Loucy (cell line): ENCODE measurements around the gene MAST4.

ENCODE experiments used
- H2AFZ ChIP-seq: fragments of 200-600 bp; sonication (generic); 2 replicates; pipeline ENCODE4 v1.6.0; 2016; ENCODE audit warnings: antibody characterized with exemption, mild to moderate bottlenecking, low read length, moderate library complexity
- H3F3A ChIP-seq: fragments of 200-600 bp; 2 replicates; pipeline ENCODE4 v1.6.0; 2016; ENCODE audit warnings: antibody characterized with exemption, low read depth, mild to moderate bottlenecking
- H3K27me3 ChIP-seq: fragments of 200-600 bp; sonication (generic); 2 replicates; pipeline ENCODE4 v1.6.1; 2014; ENCODE audit warnings: low read length, mild to moderate bottlenecking; ENCODE audit not compliant: insufficient read depth, poor library complexity, severe bottlenecking
- H3K36me3 ChIP-seq: fragments of 200-600 bp; sonication (generic); 2 replicates; pipeline ENCODE4 v1.6.1; 2016; ENCODE audit warnings: low read length; ENCODE audit not compliant: insufficient read depth
- H3K4me1 ChIP-seq: fragments of 200-600 bp; sonication (generic); 2 replicates; pipeline ENCODE4 v1.5.1; 2014; ENCODE audit warnings: low read length, mild to moderate bottlenecking; ENCODE audit not compliant: insufficient read depth, poor library complexity, severe bottlenecking
- H3K4me2 ChIP-seq: fragments of 200-600 bp; sonication (generic); 2 replicates; pipeline ENCODE4 v1.6.0; 2014; ENCODE audit warnings: antibody characterized with exemption, low read length, low read depth, mild to moderate bottlenecking; ENCODE audit not compliant: poor library complexity, severe bottlenecking
- H3K4me3 ChIP-seq: fragments of 200-600 bp; sonication (generic); 2 replicates; pipeline ENCODE4 v1.5.1; 2014; ENCODE audit warnings: low read length, mild to moderate bottlenecking, mixed read lengths; ENCODE audit not compliant: poor library complexity, severe bottlenecking
- H3K79me2 ChIP-seq: fragments of 200-600 bp; sonication (generic); 2 replicates; pipeline ENCODE4 v1.6.1; 2014; ENCODE audit warnings: low read length; ENCODE audit not compliant: insufficient read depth
- H3K9ac ChIP-seq: fragments of 200-600 bp; sonication (generic); 2 replicates; pipeline ENCODE4 v1.6.0; 2014; ENCODE audit warnings: mild to moderate bottlenecking, low read depth, low read length, moderate library complexity; ENCODE audit not compliant: poor library complexity, severe bottlenecking
- H3K9me2 ChIP-seq: fragments of 200-600 bp; sonication (generic); replicated peaks from 2 replicates; pipeline ENCODE4 v1.6.1; 2016; ENCODE audit warnings: low read depth, low read length, mixed read lengths
- H3K9me3 ChIP-seq: fragments of 200-600 bp; sonication (generic); 2 replicates; pipeline ENCODE4 v1.6.1; 2014; ENCODE audit warnings: mild to moderate bottlenecking, antibody characterized with exemption, low read length, low read depth; ENCODE audit not compliant: insufficient read depth
- H4K20me1 ChIP-seq: fragments of 200-600 bp; sonication (generic); 2 replicates; pipeline ENCODE4 v1.6.0; 2014; ENCODE audit warnings: antibody characterized with exemption, low read length, mild to moderate bottlenecking; ENCODE audit not compliant: insufficient read depth, poor library complexity, severe bottlenecking
- CTCF ChIP-seq: fragments of 200-600 bp; sonication (generic); conservative IDR thresholded peaks from 2 replicates; pipeline ENCODE4 v1.5.1; 2014; ENCODE audit warnings: mild to moderate bottlenecking, antibody characterized with exemption, low read length
- EZH2phosphoT487 ChIP-seq: fragments of 200-600 bp; IDR thresholded peaks from 2 replicates; pipeline ENCODE4 v1.6.1; 2018; ENCODE audit warnings: antibody characterized with exemption, mild to moderate bottlenecking, moderate library complexity, borderline replicate concordance

Gene MAST4

GRCh38 chr5:66987949-66988838 lies 392.0 kb downstream of the MAST4 start:
- Histone ChIP-seq H3K9me3 (no peaks in the 10 kb centered on the region), H3F3A (no peaks in the 10 kb centered on the region), H2AFZ (no peak overlapping the region), H3K4me1 (peaks cover 26% of the 10 kb centered on the region), H3K36me3 (no peaks in the 10 kb centered on the region), H3K79me2 (no peaks in the 10 kb centered on the region), H3K4me3 (no peak overlapping the region), H3K4me2 (no peak overlapping the region), H3K9ac (no peak overlapping the region), H4K20me1 (no peaks in the 10 kb centered on the region), H3K9me2 (no peaks in the 10 kb centered on the region), H3K27me3 (no peaks in the 10 kb centered on the region)
- TF ChIP-seq CTCF (peak; percentile 93), EZH2phosphoT487 (no peak)

GRCh38 chr5:66989286-66989685 lies 393.1 kb downstream of the MAST4 start:
- Histone ChIP-seq H3K9me2 (no peaks in the 10 kb centered on the region), H3K9ac (no peak overlapping the region), H3K4me1 (peaks cover 26% of the 10 kb centered on the region), H3K4me2 (no peak overlapping the region), H2AFZ (peak overlapping the region; percentile 75), H3K36me3 (no peaks in the 10 kb centered on the region), H3F3A (no peaks in the 10 kb centered on the region), H3K27me3 (no peaks in the 10 kb centered on the region), H3K79me2 (no peaks in the 10 kb centered on the region), H3K9me3 (no peaks in the 10 kb centered on the region), H3K4me3 (no peak overlapping the region), H4K20me1 (no peaks in the 10 kb centered on the region)
- TF ChIP-seq CTCF: no peak
- TF ChIP-seq EZH2phosphoT487: no peak

- Histone ChIP-seq H3K9ac (no peak overlapping the region), H2AFZ (no peak overlapping the region), H3K9me3 (no peaks in the 10 kb centered on the region), H3K4me2 (no peak overlapping the region), H3F3A (no peaks in the 10 kb centered on the region), H3K9me2 (no peaks in the 10 kb centered on the region), H3K27me3 (no peaks in the 10 kb centered on the region), H3K79me2 (no peaks in the 10 kb centered on the region), H3K4me1 (peaks cover 26% of the 10 kb centered on the region), H3K36me3 (no peaks in the 10 kb centered on the region), H4K20me1 (no peaks in the 10 kb centered on the region), H3K4me3 (no peak overlapping the region)
- TF ChIP-seq EZH2phosphoT487 (no peak), CTCF (no peak)
Measured at GRCh38 chr5:66989781-66990180, 393.6 kb downstream of the MAST4 start.
